ENCODE data around the gene RBFOX2.
"Not testable (repeated sequence)": the region's sequence is repeated elsewhere in the genome, so short reads cannot be mapped to it uniquely, and the experiment has no call there.

RBFOX2 gene

GRCh38 chr22:35728639-35729308 is 299.9 kb downstream of the RBFOX2 start:
- no peak for DNase-seq

- DNase-seq, result no peak
Measured at GRCh38 chr22:35727436-35727835, 301.2 kb downstream of the RBFOX2 start.

- DNase-seq, result no peak
Measured at GRCh38 chr22:35726933-35727332, 301.7 kb downstream of the RBFOX2 start.

- DNase-seq, result no peak
Measured at GRCh38 chr22:35726398-35726797, 302.2 kb downstream of the RBFOX2 start.

- DNase-seq, result no peak
Measured at GRCh38 chr22:35725521-35725920, 303.1 kb downstream of the RBFOX2 start.

GRCh38 chr22:35721960-35722359 is 306.7 kb downstream of the RBFOX2 start:
- no peak for DNase-seq

GRCh38 chr22:35719212-35719875 is 309.3 kb downstream of the RBFOX2 start:
- DNase-seq, result no peak

- DNase-seq, result no peak
Measured at GRCh38 chr22:35717572-35717971, 311.1 kb downstream of the RBFOX2 start, which contains the start of gene APOL5. Gene APOL5, plus strand, starts transcription at chr22:35717872. Its CDS starts 0 bp downstream, at chr22:35717872.

- DNase-seq, result no peak
Measured at GRCh38 chr22:35712672-35713071, 316.0 kb downstream of the RBFOX2 start.

GRCh38 chr22:35711336-35711735 is 317.3 kb downstream of the RBFOX2 start:
- DNase-seq, result no peak

GRCh38 chr22:35708917-35709316 is 319.7 kb downstream of the RBFOX2 start:
- no peak for DNase-seq

GRCh38 chr22:35708453-35708852 is 320.2 kb downstream of the RBFOX2 start:
- no peak for DNase-seq

- DNase-seq, result no peak
Measured at GRCh38 chr22:35705141-35705540, 323.5 kb downstream of the RBFOX2 start.

- DNase-seq, result no peak
Measured at GRCh38 chr22:35703861-35704584, 324.6 kb downstream of the RBFOX2 start.

- DNase-seq, result not testable (repeated sequence)
Measured at GRCh38 chr22:35699852-35700251, 328.8 kb downstream of the RBFOX2 start.

GRCh38 chr22:35697142-35697541 is 331.5 kb downstream of the RBFOX2 start:
- DNase-seq, result no peak

- DNase-seq, result no peak
Measured at GRCh38 chr22:35695202-35695601, 333.4 kb downstream of the RBFOX2 start.

- no peak for DNase-seq
Measured at GRCh38 chr22:35690001-35690400, 338.6 kb downstream of the RBFOX2 start.

GRCh38 chr22:35688913-35689675 is 339.5 kb downstream of the RBFOX2 start:
- no peak for DNase-seq
